Mammary epithelial cell (primary cell): ENCODE data around the gene ATPAF1.

Experiments
- EZH2 ChIP-seq: IDR thresholded peaks from 2 replicates; pipeline ENCODE4 v1.6.1; 2012; ENCODE audit warnings: low read length, inconsistent platforms, borderline replicate concordance
- TF ChIP-seq, protein P1 (sequence below), 2 donors: IDR thresholded peaks in 1 of 2; conservative IDR thresholded peaks in 1 of 2; 2 replicates each; pipeline ENCODE4 v1.5.1; 2011 to 2012; ENCODE audit warnings: inconsistent platforms in 2 of 2, low read length in 2 of 2, mild to moderate bottlenecking in 2 of 2, control low read depth in 1 of 2, low read depth in 1 of 2; ENCODE audit not compliant: insufficient read depth in 1 of 2; ENCODE audit errors: extremely low read depth in 1 of 2

DNA sequence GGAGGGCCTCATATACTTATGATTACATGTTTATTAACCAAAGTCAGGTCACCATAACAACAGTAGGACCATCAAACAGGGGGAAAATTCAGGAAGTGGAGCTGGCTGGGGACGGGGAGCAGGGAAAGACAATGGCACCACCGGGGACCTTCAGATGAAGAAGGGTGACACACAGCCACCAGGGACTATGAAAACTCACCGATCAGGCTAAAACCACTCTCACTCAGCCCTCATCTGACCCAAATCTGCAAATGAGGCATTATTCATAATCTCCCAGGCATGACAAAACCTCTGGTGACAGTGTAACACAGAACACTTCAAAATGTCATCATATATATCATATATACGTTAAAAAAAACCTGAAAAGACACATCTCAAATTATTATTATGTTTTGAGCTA, 75.3 kb downstream of the ATPAF1 start:
- TF ChIP-seq, protein P1, sequence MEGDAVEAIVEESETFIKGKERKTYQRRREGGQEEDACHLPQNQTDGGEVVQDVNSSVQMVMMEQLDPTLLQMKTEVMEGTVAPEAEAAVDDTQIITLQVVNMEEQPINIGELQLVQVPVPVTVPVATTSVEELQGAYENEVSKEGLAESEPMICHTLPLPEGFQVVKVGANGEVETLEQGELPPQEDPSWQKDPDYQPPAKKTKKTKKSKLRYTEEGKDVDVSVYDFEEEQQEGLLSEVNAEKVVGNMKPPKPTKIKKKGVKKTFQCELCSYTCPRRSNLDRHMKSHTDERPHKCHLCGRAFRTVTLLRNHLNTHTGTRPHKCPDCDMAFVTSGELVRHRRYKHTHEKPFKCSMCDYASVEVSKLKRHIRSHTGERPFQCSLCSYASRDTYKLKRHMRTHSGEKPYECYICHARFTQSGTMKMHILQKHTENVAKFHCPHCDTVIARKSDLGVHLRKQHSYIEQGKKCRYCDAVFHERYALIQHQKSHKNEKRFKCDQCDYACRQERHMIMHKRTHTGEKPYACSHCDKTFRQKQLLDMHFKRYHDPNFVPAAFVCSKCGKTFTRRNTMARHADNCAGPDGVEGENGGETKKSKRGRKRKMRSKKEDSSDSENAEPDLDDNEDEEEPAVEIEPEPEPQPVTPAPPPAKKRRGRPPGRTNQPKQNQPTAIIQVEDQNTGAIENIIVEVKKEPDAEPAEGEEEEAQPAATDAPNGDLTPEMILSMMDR (conservative IDR thresholded peaks at IDR 0.05 in 1 of 2, IDR thresholded peaks at IDR 0.05 in 1 of 2; ENCODE audit: extremely low read depth in 1 of 2, insufficient read depth in 1 of 2, low read depth in 1 of 2, low read length in 2 of 2) = no peak
- TF ChIP-seq EZH2 = no peak
